ENCODE measurements around the gene RAD51B. TPM values are rescaled to one million over a fixed set of nuclear protein-coding genes. Genes with fewer than 3 reads are reported as not detected.

Gene RAD51B
- total RNA-seq, 1 experiment from 2014 or later = 16.7 TPM

- peak; percentile 96 for DNase-seq
- Mint-ChIP-seq H3K36me3 (ENCODE audit: insufficient read depth in 1 of 3, low read depth in 3 of 3) (no peaks in the 10 kb centered on the region), H3K27me3 (ENCODE audit: low read depth) (no peaks in the 10 kb centered on the region), H3K4me3 (no peak overlapping the region), H3K9me3 (no peaks in the 10 kb centered on the region), H3K27ac (peak overlapping the region; percentile 91 to 97 (median 91)), H3K4me1 (peaks cover 27 to 34% of the 10 kb centered on the region in 2 experiments)
- H3K14ac ChIP-seq (ENCODE audit: insufficient read depth, low read length) = no peak overlapping the region
- H3T11ph ChIP-seq (ENCODE audit: low read length) = peak overlapping the region; percentile 79
- H4K20me1 ChIP-seq (ENCODE audit: control insufficient read depth, insufficient read depth, insufficient read length) = no peaks in the 10 kb centered on the region
- H2AK5ac ChIP-seq (ENCODE audit: insufficient read length, low read length) = no peak overlapping the region
- H4K91ac ChIP-seq (ENCODE audit: insufficient read length, low read depth, low read length) = no peak overlapping the region
- peak overlapping the region; percentile 9 for H2BK5ac ChIP-seq (ENCODE audit: insufficient read length, low read length)
- no peak overlapping the region for H4K5ac ChIP-seq (ENCODE audit: insufficient read length, low read depth, low read length)
- H3K4me1 ChIP-seq (ENCODE audit: insufficient read depth, low read length) = no peaks in the 10 kb centered on the region
- no peak overlapping the region for H2AFZ ChIP-seq (ENCODE audit: low read length)
- H3K4me2 ChIP-seq (ENCODE audit: insufficient read depth, insufficient read length, low read length) = no peak overlapping the region
- no peaks in the 10 kb centered on the region for H3K23me2 ChIP-seq (ENCODE audit: insufficient read length, low read depth, low read length, poor library complexity, severe bottlenecking)
- no peak overlapping the region for H3K56ac ChIP-seq (ENCODE audit: insufficient read length, low read depth, low read length)
- H3K23ac ChIP-seq (ENCODE audit: insufficient read length, low read depth, low read length) = no peak overlapping the region
- no peak overlapping the region for H2BK20ac ChIP-seq (ENCODE audit: low read depth, low read length, poor library complexity, severe bottlenecking)
- TF ChIP-seq CTCF (conservative IDR thresholded peaks at IDR 0.05) = no peak
- no peak overlapping the region for H3K4ac ChIP-seq (ENCODE audit: low read depth, low read length)
- no peak overlapping the region for H4K8ac ChIP-seq (replicated peaks; ENCODE audit: insufficient read length, low read depth, low read length)
- no peak overlapping the region for H2BK15ac ChIP-seq (ENCODE audit: low read depth, low read length)
- peak overlapping the region; percentile 97 for H2BK12ac ChIP-seq (ENCODE audit: insufficient read length, low read depth, low read length)
- H3K27me3 ChIP-seq (ENCODE audit: insufficient read depth, low read length) = no peaks in the 10 kb centered on the region
- no peaks in the 10 kb centered on the region for H3K79me1 ChIP-seq (ENCODE audit: insufficient read depth, low read depth, low read length, poor library complexity, severe bottlenecking)
- H3K9me3 ChIP-seq (ENCODE audit: control insufficient read depth, low read depth, low read length) = no peaks in the 10 kb centered on the region
- no CpG with 5 or more reads among the region's 3 CpGs for WGBS (ENCODE audit: extremely low coverage, insufficient read length, low lambda C conversion rate)
- no peak overlapping the region for H3K9ac ChIP-seq (ENCODE audit: extremely low read depth, insufficient read length, low read length)
- H3K79me2 ChIP-seq (ENCODE audit: insufficient read depth, low read length) = no peaks in the 10 kb centered on the region
- no peak overlapping the region for H2BK120ac ChIP-seq (ENCODE audit: low read depth, low read length, poor library complexity, severe bottlenecking)
- peak overlapping the region; percentile 41 for H3K27ac ChIP-seq (ENCODE audit: insufficient read length, low read depth, low read length)
- peak overlapping the region; percentile 48 for H3K18ac ChIP-seq (ENCODE audit: insufficient read length, low read depth, low read length)
Measured at GRCh38 chr14:68137704-68138619, 318.4 kb downstream of the RAD51B start.
